Breast epithelium (tissue), 4 donors: ENCODE data around the gene LRRC4C. TPM values are rescaled to one million over a fixed set of nuclear protein-coding genes. Genes with fewer than 3 reads are reported as not detected.

Experiments used
- DNase-seq, 2 donors: peaks; one replicate each; pipeline ENCODE4 v3.0.0-alpha.2; 2019; ENCODE audit warnings: low spot score in 2 of 2
- H3K27ac ChIP-seq, 2 donors: fragments of 200-600 bp; sonication (generic) in 1 of 2; one replicate each; pipeline ENCODE4 v1.5.1; 2016 to 2019; ENCODE audit warnings: mild to moderate bottlenecking in 1 of 2
- H3K27me3 ChIP-seq, 2 donors: fragments of 200-600 bp; sonication (generic) in 1 of 2; one replicate each; pipeline versions ENCODE4 v1.5.1 to v1.6.0; 2017 to 2019; ENCODE audit warnings: control low read depth in 1 of 2, mild to moderate bottlenecking in 1 of 2
- H3K36me3 ChIP-seq: fragments of 200-600 bp; one replicate; pipeline ENCODE4 v1.5.1; 2019
- H3K4me1 ChIP-seq, 2 donors: fragments of 200-600 bp; sonication (generic); one replicate each; pipeline ENCODE4 v1.5.1; 2016 to 2019; ENCODE audit warnings: control low read depth in 1 of 2
- H3K4me3 ChIP-seq, 3 donors: fragments of 200-600 bp; sonication (generic); 1 replicate in 2 of 3; 2 replicates in 1 of 3; pipeline ENCODE4 v1.5.1; 2016 to 2019; ENCODE audit warnings: mild to moderate bottlenecking in 3 of 3, moderate library complexity in 2 of 3
- H3K9me3 ChIP-seq, 2 donors: fragments of 200-600 bp; sonication (generic) in 1 of 2; one replicate each; pipeline ENCODE4 v1.5.1; 2016 to 2019; ENCODE audit warnings: control low read depth in 1 of 2
- POLR2A ChIP-seq: fragments of 450-650 bp; IDR thresholded peaks from one replicate; pipeline ENCODE4 v1.6.1; 2016; ENCODE audit warnings: antibody characterized with exemption, mild to moderate bottlenecking, moderate library complexity
- POLR2AphosphoS5 ChIP-seq, 3 donors: sonication (generic); formaldehyde crosslinking; IDR thresholded peaks; one replicate each; pipeline ENCODE4 v1.6.1; 2017; ENCODE audit warnings: antibody characterized with exemption in 3 of 3
- intact Hi-C: fragments of 100-400 bp; cut with DNase I; formaldehyde crosslinking; loops from one replicate; pipeline ENCODE4 v1.15.1; 2023; ENCODE audit warnings: low total_unique reads
- total RNA-seq, 3 donors: library from RNA; depleted of rRNA; stranded (reverse); fragments of >200 nt; gene quantifications; one replicate each; pipeline ENCODE4 v1.1.0, GENCODE V29; 2016
- TF ChIP-seq, protein P1 (sequence below), 3 donors: fragments of 450-650 bp; IDR thresholded peaks; one replicate each; pipeline ENCODE4 v1.5.1; 2016 to 2017; ENCODE audit warnings: antibody characterized with exemption in 3 of 3, mild to moderate bottlenecking in 3 of 3, moderate library complexity in 3 of 3

The LRRC4C gene
- total RNA-seq, 3 donors from 2014 or later, result 2.9 to 15.4 (median 6.6) TPM

DNA sequence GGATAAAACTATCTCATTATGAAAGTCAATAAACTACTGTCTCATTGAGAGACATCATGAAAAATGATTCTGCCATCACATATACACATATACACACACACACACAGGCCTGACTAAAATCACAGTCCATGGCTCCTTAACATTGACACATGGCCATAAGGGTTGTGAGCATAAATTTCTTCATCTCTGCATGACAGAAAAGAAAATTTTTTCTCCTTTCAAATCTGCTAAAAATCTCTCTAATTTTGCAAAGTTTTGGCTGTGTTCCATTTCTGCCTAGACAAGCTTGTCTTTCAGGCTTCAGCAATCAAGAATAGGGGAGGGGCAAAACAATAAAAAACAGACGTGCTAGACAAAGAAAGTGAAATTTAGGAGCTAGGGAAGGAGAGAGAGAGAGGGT lies 324.5 kb downstream of the LRRC4C start:
- Histone ChIP-seq H3K27ac (no peak overlapping the region), H3K9me3 (no peaks in the 10 kb centered on the region), H3K27me3 (no peaks in the 10 kb centered on the region), H3K4me3 (no peak overlapping the region), H3K36me3 (no peaks in the 10 kb centered on the region), H3K4me1 (no peaks in the 10 kb centered on the region)
- DNase-seq, result no peak
- TF ChIP-seq, protein P1, sequence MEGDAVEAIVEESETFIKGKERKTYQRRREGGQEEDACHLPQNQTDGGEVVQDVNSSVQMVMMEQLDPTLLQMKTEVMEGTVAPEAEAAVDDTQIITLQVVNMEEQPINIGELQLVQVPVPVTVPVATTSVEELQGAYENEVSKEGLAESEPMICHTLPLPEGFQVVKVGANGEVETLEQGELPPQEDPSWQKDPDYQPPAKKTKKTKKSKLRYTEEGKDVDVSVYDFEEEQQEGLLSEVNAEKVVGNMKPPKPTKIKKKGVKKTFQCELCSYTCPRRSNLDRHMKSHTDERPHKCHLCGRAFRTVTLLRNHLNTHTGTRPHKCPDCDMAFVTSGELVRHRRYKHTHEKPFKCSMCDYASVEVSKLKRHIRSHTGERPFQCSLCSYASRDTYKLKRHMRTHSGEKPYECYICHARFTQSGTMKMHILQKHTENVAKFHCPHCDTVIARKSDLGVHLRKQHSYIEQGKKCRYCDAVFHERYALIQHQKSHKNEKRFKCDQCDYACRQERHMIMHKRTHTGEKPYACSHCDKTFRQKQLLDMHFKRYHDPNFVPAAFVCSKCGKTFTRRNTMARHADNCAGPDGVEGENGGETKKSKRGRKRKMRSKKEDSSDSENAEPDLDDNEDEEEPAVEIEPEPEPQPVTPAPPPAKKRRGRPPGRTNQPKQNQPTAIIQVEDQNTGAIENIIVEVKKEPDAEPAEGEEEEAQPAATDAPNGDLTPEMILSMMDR (IDR thresholded peaks at IDR 0.05), result no peak
- TF ChIP-seq POLR2A (no peak), POLR2AphosphoS5 (IDR thresholded peaks at IDR 0.05) (no peak)
- intact Hi-C loops, result no loop called here

DNA sequence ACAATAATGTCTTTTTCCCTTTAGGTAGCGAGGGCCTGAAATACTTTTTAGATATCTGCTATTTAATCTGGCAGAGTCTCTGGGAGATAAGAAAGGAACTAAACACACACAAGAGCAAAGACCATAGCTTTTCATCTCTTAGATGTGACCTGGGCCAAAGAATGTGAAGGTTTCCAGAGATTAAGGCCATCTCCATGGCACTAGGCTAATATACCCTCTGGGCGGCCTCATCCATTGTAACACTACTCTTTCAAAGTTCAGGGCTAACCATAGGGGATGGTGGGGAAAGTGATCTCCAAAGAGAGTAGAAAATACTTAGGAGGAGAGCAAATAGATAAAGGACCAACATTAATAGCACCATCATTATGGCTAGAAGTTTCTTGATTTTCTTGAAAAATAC lies 326.4 kb downstream of the LRRC4C start:
- Histone ChIP-seq H3K36me3 (no peaks in the 10 kb centered on the region), H3K4me1 (no peaks in the 10 kb centered on the region), H3K27me3 (no peaks in the 10 kb centered on the region), H3K27ac (no peak overlapping the region), H3K9me3 (no peaks in the 10 kb centered on the region), H3K4me3 (no peak overlapping the region)
- DNase-seq, result no peak
- TF ChIP-seq, protein P1 (IDR thresholded peaks at IDR 0.05), result no peak
- TF ChIP-seq POLR2AphosphoS5 (IDR thresholded peaks at IDR 0.05) (no peak), POLR2A (no peak)
- intact Hi-C loops, result no loop called here

DNA sequence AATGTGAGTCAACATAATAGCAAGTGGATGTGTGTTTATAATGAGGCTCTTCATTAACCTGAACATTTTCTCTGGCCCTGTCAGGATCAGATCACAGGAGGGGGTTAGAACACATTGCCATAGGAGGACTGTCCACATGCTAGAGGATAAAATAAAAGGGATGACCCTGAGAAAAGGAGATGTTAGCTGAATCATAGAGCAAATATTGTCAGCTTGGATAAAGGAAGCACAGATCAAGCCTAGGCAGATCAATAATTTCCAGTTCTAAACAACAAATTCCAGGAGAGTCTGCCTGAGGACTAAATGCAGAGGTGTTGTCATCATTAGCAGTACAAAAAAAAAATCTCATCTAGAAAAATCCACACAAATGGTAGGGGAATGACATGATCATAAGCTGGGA lies 337.9 kb downstream of the LRRC4C start:
- no peaks in the 10 kb centered on the region for H3K4me1 ChIP-seq
- no peaks in the 10 kb centered on the region for H3K27me3 ChIP-seq
- H3K9me3 ChIP-seq, result no peaks in the 10 kb centered on the region
- no peak for DNase-seq
- intact Hi-C loops, result no loop called here
- no peaks in the 10 kb centered on the region for H3K36me3 ChIP-seq
- TF ChIP-seq POLR2A (no peak), POLR2AphosphoS5 (IDR thresholded peaks at IDR 0.05) (no peak)
- TF ChIP-seq, protein P1 (IDR thresholded peaks at IDR 0.05), result no peak
- no peak overlapping the region for H3K27ac ChIP-seq
- no peak overlapping the region for H3K4me3 ChIP-seq

DNA sequence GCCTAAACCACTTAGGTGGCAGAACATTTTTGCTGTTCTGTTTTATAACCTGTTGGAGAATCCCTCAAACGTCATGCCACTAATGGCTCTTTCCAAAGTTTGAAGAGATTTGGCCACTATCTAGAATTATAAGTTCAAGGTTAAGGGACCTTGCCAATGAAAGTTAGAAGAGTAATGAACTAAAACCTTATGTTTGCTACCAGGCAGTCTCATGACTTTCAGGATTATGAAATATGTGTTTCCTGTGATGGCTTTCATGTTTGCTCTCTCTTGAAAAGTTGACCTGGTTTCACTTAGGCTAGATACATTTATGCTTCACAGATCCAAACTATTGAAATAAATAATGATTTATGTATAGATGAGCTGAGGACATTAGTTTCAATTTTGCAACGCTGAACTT lies 340.0 kb downstream of the LRRC4C start:
- no peak for DNase-seq
- Histone ChIP-seq H3K27me3 (no peaks in the 10 kb centered on the region), H3K27ac (no peak overlapping the region), H3K36me3 (no peaks in the 10 kb centered on the region), H3K9me3 (no peaks in the 10 kb centered on the region), H3K4me3 (no peak overlapping the region), H3K4me1 (no peaks in the 10 kb centered on the region)
- intact Hi-C loops, result no loop called here
- TF ChIP-seq POLR2AphosphoS5 (IDR thresholded peaks at IDR 0.05), result no peak
- TF ChIP-seq, protein P1 (IDR thresholded peaks at IDR 0.05), result no peak
- no peak for TF ChIP-seq POLR2A

DNA sequence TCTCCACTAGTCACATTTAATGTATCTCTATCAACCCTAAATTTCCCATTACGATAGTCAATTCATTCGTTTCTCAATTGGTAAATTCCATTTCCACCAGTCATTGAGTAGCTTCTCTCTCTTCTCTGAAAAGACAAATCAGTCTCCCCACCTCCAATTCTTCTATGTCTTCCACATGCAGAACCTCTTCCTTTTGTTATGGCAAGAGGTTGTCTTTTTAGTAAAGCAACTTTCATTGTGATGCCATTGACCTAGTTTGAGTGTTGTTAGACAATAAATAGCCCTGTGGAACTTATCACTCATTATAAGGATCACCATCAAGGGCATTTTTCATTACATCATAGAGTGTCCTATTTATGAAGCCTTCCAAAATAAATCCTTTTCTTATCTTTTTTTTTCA lies 340.9 kb downstream of the LRRC4C start:
- no peak for TF ChIP-seq POLR2AphosphoS5 (IDR thresholded peaks at IDR 0.05)
- TF ChIP-seq POLR2A, result no peak
- TF ChIP-seq, protein P1 (IDR thresholded peaks at IDR 0.05), result no peak

More for the DNA sequence above, 340.9 kb downstream of the LRRC4C start:
- intact Hi-C loops, result no loop called here
- Histone ChIP-seq H3K4me1 (no peaks in the 10 kb centered on the region), H3K36me3 (no peaks in the 10 kb centered on the region), H3K27ac (no peak overlapping the region), H3K27me3 (no peaks in the 10 kb centered on the region), H3K4me3 (no peak overlapping the region), H3K9me3 (no peaks in the 10 kb centered on the region)
- no peak for DNase-seq
